Measurements from ENCODE around the gene CLCNKA. TPM values are rescaled to one million over a fixed set of nuclear protein-coding genes. Genes with fewer than 3 reads are reported as not detected.
"Not testable (repeated sequence)": the region's sequence is repeated elsewhere in the genome, so short reads cannot be mapped to it uniquely, and the experiment has no call there.

CLCNKA gene
- total and polyA plus RNA-seq, 4 donors: not detected

DNA sequence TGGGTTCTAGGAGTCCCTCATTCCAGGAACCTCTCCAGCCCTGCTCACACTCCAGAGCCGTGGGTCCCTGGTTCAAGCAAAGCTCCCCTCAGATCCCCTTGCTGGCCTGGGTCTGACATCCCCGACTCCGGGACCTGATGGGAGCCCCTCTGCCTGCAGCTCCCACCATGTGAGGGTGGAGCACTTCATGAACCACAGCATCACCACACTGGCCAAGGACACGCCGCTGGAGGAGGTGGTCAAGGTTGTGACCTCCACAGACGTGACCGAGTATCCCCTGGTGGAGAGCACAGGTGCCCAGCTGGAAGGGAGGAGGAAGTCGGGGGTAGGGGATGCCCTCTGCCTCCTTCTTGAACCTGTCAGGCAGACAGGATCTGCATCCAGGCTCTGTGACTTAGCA, 9.7 kb downstream of the CLCNKA start:
- no peak for DNase-seq (ENCODE audit: low spot score)
- H3K36me3 ChIP-seq (ENCODE audit: control insufficient read depth in 4 of 4, insufficient read depth in 3 of 4, low read depth in 1 of 4, low read length in 3 of 4): no peaks in the 10 kb centered on the region
- no peaks in the 10 kb centered on the region for H3K9me3 ChIP-seq (ENCODE audit: control insufficient read depth in 4 of 4, low read length in 3 of 4)
- 89% methylated on average over 8 of the region's 8 CpGs for WGBS
- TF ChIP-seq YY1 (IDR thresholded peaks at IDR 0.05) (no peak), GABPA (IDR thresholded peaks at IDR 0.05 in 1 of 2, conservative IDR thresholded peaks at IDR 0.05 in 1 of 2) (no peak), FOXA2 (IDR thresholded peaks at IDR 0.05) (no peak), HNF4A (conservative IDR thresholded peaks at IDR 0.05) (no peak), RXRA (IDR thresholded peaks at IDR 0.05) (no peak), FOXA1 (IDR thresholded peaks at IDR 0.05) (no peak), JUND (IDR thresholded peaks at IDR 0.05) (no peak), TAF1 (conservative IDR thresholded peaks at IDR 0.05) (no peak), NR2F2 (IDR thresholded peaks at IDR 0.05) (no peak)
- TF ChIP-seq, protein P1, sequence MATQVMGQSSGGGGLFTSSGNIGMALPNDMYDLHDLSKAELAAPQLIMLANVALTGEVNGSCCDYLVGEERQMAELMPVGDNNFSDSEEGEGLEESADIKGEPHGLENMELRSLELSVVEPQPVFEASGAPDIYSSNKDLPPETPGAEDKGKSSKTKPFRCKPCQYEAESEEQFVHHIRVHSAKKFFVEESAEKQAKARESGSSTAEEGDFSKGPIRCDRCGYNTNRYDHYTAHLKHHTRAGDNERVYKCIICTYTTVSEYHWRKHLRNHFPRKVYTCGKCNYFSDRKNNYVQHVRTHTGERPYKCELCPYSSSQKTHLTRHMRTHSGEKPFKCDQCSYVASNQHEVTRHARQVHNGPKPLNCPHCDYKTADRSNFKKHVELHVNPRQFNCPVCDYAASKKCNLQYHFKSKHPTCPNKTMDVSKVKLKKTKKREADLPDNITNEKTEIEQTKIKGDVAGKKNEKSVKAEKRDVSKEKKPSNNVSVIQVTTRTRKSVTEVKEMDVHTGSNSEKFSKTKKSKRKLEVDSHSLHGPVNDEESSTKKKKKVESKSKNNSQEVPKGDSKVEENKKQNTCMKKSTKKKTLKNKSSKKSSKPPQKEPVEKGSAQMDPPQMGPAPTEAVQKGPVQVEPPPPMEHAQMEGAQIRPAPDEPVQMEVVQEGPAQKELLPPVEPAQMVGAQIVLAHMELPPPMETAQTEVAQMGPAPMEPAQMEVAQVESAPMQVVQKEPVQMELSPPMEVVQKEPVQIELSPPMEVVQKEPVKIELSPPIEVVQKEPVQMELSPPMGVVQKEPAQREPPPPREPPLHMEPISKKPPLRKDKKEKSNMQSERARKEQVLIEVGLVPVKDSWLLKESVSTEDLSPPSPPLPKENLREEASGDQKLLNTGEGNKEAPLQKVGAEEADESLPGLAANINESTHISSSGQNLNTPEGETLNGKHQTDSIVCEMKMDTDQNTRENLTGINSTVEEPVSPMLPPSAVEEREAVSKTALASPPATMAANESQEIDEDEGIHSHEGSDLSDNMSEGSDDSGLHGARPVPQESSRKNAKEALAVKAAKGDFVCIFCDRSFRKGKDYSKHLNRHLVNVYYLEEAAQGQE (IDR thresholded peaks at IDR 0.05): no peak
- TF ChIP-seq, protein P2, sequence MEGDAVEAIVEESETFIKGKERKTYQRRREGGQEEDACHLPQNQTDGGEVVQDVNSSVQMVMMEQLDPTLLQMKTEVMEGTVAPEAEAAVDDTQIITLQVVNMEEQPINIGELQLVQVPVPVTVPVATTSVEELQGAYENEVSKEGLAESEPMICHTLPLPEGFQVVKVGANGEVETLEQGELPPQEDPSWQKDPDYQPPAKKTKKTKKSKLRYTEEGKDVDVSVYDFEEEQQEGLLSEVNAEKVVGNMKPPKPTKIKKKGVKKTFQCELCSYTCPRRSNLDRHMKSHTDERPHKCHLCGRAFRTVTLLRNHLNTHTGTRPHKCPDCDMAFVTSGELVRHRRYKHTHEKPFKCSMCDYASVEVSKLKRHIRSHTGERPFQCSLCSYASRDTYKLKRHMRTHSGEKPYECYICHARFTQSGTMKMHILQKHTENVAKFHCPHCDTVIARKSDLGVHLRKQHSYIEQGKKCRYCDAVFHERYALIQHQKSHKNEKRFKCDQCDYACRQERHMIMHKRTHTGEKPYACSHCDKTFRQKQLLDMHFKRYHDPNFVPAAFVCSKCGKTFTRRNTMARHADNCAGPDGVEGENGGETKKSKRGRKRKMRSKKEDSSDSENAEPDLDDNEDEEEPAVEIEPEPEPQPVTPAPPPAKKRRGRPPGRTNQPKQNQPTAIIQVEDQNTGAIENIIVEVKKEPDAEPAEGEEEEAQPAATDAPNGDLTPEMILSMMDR (IDR thresholded peaks at IDR 0.05; ENCODE audit: low read depth, low read length, missing input control): no peak
- TF ChIP-seq, protein P3, sequence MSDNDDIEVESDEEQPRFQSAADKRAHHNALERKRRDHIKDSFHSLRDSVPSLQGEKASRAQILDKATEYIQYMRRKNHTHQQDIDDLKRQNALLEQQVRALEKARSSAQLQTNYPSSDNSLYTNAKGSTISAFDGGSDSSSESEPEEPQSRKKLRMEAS (IDR thresholded peaks at IDR 0.05): no peak
- H3K27ac ChIP-seq (ENCODE audit: low read depth in 1 of 2, low read length in 2 of 2): no peak overlapping the region
- peaks cover 0 to 2% (median 0%) of the 10 kb centered on the region in 4 donors for H3K27me3 ChIP-seq (ENCODE audit: control insufficient read depth in 4 of 4, insufficient read depth in 4 of 4, low read length in 3 of 4)
- no peaks in the 10 kb centered on the region for H3K4me1 ChIP-seq (ENCODE audit: control insufficient read depth in 4 of 4, insufficient read depth in 4 of 4, low read length in 3 of 4)
- no peak overlapping the region for H3K9ac ChIP-seq (ENCODE audit: low read depth in 1 of 2, low read length in 2 of 2)
- no peak overlapping the region for H3K4me3 ChIP-seq (ENCODE audit: low read depth in 1 of 3, low read length in 3 of 3)

DNA sequence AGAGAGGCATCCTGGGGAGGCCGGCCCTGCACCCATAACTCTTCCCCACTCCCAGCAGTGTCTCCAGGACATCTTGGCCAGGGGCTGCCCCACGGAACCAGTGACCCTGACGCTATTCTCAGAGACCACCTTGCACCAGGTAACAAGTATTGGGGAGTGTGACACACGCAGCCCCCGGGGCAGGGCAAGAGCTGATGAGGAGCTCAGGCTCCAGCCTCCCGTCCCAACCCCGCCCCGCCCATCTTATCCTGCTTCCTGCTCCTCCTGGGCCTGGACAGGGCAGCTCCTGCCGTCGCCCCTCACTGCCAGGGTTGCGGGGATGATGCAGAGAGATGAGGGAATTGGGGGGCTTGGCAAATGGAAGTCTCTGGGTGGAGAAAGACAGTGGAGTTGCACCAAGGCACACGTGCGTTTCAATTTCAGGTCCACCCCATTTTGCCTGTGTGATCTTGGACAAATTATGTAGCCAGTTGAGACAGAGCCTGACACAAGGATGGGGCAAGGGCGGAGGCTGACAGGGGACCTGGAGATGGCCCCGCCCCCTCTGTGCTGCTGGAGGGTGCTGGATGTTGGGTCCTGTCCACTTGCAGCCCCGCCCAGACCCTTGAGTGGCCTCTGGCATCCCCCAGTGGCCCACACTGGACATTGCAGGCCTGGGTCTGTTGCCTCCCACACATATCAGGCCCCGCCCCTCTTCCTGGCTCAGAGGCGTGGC, 10.7 kb downstream of the CLCNKA start:
- Histone ChIP-seq H3K4me3 (ENCODE audit: low read depth in 1 of 3, low read length in 3 of 3) (no peak overlapping the region), H3K27me3 (ENCODE audit: control insufficient read depth in 4 of 4, insufficient read depth in 4 of 4, low read length in 3 of 4) (peaks cover 0 to 2% (median 0%) of the 10 kb centered on the region in 4 donors), H3K9me3 (ENCODE audit: control insufficient read depth in 4 of 4, low read length in 3 of 4) (no peaks in the 10 kb centered on the region), H3K27ac (ENCODE audit: low read depth in 1 of 2, low read length in 2 of 2) (no peak overlapping the region), H3K4me1 (ENCODE audit: control insufficient read depth in 4 of 4, insufficient read depth in 4 of 4, low read length in 3 of 4) (no peaks in the 10 kb centered on the region), H3K9ac (ENCODE audit: low read depth in 1 of 2, low read length in 2 of 2) (no peak overlapping the region), H3K36me3 (ENCODE audit: control insufficient read depth in 4 of 4, insufficient read depth in 3 of 4, low read depth in 1 of 4, low read length in 3 of 4) (no peaks in the 10 kb centered on the region)
- WGBS: 55% methylated on average over 18 of the region's 18 CpGs
- peak; percentile 78 for DNase-seq (ENCODE audit: low spot score)
- TF ChIP-seq GABPA (IDR thresholded peaks at IDR 0.05 in 1 of 2, conservative IDR thresholded peaks at IDR 0.05 in 1 of 2): no peak
- no peak for TF ChIP-seq FOXA2 (IDR thresholded peaks at IDR 0.05)
- no peak for TF ChIP-seq YY1 (IDR thresholded peaks at IDR 0.05)
- TF ChIP-seq, protein P4, sequence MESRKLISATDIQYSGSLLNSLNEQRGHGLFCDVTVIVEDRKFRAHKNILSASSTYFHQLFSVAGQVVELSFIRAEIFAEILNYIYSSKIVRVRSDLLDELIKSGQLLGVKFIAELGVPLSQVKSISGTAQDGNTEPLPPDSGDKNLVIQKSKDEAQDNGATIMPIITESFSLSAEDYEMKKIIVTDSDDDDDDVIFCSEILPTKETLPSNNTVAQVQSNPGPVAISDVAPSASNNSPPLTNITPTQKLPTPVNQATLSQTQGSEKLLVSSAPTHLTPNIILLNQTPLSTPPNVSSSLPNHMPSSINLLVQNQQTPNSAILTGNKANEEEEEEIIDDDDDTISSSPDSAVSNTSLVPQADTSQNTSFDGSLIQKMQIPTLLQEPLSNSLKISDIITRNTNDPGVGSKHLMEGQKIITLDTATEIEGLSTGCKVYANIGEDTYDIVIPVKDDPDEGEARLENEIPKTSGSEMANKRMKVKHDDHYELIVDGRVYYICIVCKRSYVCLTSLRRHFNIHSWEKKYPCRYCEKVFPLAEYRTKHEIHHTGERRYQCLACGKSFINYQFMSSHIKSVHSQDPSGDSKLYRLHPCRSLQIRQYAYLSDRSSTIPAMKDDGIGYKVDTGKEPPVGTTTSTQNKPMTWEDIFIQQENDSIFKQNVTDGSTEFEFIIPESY (IDR thresholded peaks at IDR 0.05): no peak
- no peak for TF ChIP-seq NR2F2 (IDR thresholded peaks at IDR 0.05)
- TF ChIP-seq, protein P3 (IDR thresholded peaks at IDR 0.05): no peak
- peak; percentile 33 for TF ChIP-seq SP1 (IDR thresholded peaks at IDR 0.05)
- TF ChIP-seq, protein P2 (IDR thresholded peaks at IDR 0.05; ENCODE audit: low read depth, low read length, missing input control): peak; percentile 98
- peak; percentile 87 to 97 for TF ChIP-seq RAD21 (IDR thresholded peaks at IDR 0.05)
- TF ChIP-seq HNF4A (conservative IDR thresholded peaks at IDR 0.05): peak in 1 of 2 donors; percentile 10

DNA sequence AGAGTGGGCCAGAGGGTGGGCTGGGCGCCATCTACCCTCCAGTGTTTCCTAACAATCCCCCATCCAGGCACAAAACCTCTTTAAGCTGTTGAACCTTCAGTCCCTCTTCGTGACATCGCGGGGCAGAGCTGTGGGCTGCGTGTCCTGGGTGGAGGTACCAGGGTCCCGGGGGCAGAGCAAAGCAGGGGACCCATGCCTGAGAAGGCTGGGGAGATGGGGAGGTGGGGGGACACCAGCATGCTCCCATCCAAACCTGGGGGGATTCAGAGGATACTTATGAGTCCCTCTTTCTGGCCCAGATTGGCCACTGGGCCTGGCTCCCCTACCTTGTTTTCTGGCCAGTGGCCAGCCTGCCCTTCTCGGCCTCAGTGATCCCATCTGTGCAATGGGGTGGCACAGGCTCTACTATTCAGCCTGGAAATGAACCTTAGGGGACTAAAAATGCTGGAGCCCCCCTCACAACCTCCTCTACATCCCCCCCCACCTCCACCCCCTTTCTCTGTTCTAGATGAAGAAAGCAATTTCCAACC, 11.3 kb downstream of the CLCNKA start:
- 60% methylated on average over 7 of the region's 7 CpGs for WGBS
- not testable (repeated sequence) for H3K4me3 ChIP-seq (ENCODE audit: low read depth in 1 of 3, low read length in 3 of 3)

More for the DNA sequence above, 11.3 kb downstream of the CLCNKA start:
- H3K27me3 ChIP-seq (ENCODE audit: control insufficient read depth in 4 of 4, insufficient read depth in 4 of 4, low read length in 3 of 4); H3K4me1 ChIP-seq (ENCODE audit: control insufficient read depth in 4 of 4, insufficient read depth in 4 of 4, low read length in 3 of 4); DNase-seq (ENCODE audit: low spot score); H3K36me3 ChIP-seq (ENCODE audit: control insufficient read depth in 4 of 4, insufficient read depth in 3 of 4, low read depth in 1 of 4, low read length in 3 of 4); H3K9ac ChIP-seq (ENCODE audit: low read depth in 1 of 2, low read length in 2 of 2); H3K27ac ChIP-seq (ENCODE audit: low read depth in 1 of 2, low read length in 2 of 2); H3K9me3 ChIP-seq (ENCODE audit: control insufficient read depth in 4 of 4, low read length in 3 of 4): not testable (repeated sequence)
